Measurements from ENCODE around the gene MTHFR.
A peak's percentile ranks its signal among the peaks of the same experiment; 100 is the strongest.

The MTHFR gene

GRCh38 chr1:11752359-11753088, 53.2 kb downstream of the MTHFR start:
- DNase-seq: peak; percentile 44

DNA sequence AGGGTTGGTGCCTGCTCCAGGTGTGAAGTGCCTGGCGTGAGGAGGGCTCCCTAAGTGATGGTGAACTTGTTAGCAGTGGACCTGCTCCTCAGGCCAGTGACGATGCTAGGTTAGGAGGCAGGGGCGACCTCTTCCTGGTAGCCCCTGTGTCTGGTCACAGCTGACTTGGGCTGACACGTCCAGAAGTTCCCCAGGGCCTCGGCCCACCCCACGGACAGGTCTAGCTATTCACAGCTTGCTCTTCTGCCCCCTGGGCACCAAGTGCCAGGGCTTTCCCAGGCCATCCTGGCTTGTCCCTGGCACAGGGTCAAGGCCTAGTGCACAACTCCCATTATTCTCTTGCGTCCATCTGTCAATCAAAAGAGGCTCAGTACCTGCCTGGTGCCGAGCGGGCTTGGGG, 54.7 kb downstream of the MTHFR start:
- no peak for DNase-seq

DNA sequence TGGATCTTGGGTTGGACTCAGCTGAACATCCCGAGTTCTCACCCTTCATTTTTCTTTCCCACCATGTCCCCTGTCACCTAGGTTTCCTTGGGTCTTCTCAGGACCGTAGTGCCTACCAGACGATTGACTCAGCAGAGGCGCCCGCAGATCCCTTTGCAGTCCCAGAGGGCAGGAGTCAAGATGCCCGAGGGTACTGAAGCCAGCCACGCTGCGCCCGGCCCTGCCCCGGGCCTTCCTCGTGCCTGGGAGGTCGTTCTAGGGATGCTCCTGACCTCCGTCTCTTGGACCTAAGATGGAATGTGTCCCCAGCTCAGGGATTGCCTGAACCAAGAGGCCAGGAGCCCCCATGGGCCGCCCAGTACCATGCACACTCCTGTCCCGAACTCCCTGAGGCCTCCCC, 55.8 kb downstream of the MTHFR start:
- DNase-seq: no peak

- no peak for DNase-seq
These were observed 56.5 kb downstream of the MTHFR start for GRCh38 chr1:11749203-11749689.

DNA sequence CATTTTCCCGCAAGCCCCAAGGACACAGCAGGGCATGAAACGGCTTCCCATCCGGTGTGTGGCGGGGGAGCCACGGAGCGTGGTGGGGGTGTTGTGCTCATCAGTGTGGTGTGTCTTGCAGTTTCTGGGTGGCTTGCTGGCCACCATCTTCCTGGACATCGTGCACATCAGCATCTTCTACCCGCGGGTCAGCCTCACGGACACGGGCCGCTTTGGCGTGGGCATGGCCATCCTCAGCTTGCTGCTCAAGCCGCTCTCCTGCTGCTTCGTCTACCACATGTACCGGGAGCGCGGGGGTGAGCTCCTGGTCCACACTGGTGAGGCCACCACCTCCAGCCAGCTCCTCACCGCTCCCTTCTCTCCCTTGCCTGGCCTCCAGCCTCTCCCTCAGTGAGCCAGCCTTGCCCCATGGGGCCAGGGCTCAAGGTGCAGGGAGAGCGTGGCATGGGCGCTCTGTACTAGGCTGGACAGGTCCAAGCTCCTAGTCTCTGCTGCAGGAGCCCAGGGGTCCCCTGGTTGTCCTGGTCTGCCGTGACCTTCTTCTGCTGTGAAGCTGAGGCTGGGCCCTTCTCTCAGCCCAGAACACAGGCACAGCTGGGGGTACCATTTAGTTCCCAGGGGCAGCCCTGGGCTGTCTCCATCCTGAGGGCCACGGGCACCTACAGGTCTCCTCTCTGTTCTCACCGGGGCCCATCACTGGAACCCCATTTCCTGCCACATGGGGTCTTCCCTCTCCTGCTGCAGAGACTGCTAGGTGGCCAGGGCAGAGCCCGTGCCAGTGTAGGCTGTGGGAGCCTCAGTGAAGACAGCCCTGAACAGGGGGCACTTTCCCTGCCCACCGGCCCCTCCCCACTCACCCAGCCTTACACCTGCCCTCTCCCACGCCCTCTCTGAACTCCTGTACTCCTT, 57.2 kb downstream of the MTHFR start:
- DNase-seq: no peak

- DNase-seq: no peak
These were observed 58.8 kb downstream of the MTHFR start for GRCh38 chr1:11746795-11747487.

DNA sequence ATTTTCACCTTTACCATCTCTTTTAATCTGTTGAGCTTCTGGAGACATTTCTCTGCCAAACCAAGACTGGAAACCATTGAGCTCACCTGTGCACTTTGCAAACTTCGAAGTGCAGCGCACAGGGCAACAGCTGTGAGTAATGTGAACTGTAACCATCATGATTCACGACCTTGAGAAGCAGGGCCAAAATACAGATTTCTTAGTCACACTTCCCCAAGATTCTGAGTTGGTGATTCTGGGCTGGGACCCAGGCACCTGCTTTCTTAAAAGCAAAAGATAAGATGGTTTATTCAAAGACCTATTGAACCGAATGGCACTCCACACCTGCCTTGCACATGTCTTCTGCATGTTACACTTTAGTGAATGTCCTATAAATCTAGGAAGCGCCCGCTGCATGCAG, 59.7 kb downstream of the MTHFR start:
- no peak for DNase-seq

- no peak for DNase-seq
These were observed 61.5 kb downstream of the MTHFR start for GRCh38 chr1:11744287-11744686.

- no peak for DNase-seq
These were observed 63.7 kb downstream of the MTHFR start for GRCh38 chr1:11741919-11742558.

DNA sequence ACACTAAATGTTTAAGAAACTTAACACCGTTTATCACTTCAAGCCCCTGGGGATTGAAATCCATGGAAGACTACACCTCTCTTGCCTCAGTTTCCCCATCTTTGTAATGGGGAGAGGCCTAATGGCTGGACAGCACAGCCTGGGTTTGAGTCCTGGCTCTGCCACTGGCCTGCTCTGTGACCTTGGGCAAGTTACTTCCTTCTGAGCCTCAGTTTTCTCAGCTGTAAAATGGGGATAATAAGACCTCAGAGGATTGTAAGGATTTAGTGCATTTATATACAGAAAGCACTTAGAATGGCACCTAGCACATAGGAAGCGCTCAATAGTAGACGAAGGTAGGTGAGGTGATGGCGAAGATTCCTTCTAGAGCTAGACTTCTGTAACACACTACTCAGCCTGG, 64.3 kb downstream of the MTHFR start:
- no peak for DNase-seq

GRCh38 chr1:11740258-11741192, 65.2 kb downstream of the MTHFR start:
- no peak for DNase-seq

GRCh38 chr1:11738783-11739182, 67.0 kb downstream of the MTHFR start:
- no peak for DNase-seq

DNA sequence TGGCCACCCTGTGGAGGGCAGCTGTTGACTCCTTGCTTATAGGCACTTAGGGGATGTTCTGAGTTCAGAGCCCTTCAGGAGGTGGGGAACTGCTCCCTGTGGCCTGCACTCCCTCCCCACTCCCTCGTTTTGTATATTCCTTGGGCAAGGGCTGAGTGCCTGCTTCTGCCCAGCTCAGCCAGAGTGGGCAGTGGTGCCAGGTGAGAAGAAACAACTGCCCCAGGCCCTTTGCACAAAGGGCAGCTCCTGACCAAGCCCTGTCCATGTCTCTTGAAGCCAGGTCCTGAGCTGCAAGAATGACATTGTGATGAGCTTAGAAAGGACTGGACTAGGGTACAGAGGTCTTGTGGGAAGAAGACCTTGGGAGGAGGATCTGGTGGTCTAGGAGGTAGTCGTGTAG, 67.7 kb downstream of the MTHFR start:
- no peak for DNase-seq

- DNase-seq: peak; percentile 44
These were observed 68.8 kb downstream of the MTHFR start for GRCh38 chr1:11736746-11737639.

DNA sequence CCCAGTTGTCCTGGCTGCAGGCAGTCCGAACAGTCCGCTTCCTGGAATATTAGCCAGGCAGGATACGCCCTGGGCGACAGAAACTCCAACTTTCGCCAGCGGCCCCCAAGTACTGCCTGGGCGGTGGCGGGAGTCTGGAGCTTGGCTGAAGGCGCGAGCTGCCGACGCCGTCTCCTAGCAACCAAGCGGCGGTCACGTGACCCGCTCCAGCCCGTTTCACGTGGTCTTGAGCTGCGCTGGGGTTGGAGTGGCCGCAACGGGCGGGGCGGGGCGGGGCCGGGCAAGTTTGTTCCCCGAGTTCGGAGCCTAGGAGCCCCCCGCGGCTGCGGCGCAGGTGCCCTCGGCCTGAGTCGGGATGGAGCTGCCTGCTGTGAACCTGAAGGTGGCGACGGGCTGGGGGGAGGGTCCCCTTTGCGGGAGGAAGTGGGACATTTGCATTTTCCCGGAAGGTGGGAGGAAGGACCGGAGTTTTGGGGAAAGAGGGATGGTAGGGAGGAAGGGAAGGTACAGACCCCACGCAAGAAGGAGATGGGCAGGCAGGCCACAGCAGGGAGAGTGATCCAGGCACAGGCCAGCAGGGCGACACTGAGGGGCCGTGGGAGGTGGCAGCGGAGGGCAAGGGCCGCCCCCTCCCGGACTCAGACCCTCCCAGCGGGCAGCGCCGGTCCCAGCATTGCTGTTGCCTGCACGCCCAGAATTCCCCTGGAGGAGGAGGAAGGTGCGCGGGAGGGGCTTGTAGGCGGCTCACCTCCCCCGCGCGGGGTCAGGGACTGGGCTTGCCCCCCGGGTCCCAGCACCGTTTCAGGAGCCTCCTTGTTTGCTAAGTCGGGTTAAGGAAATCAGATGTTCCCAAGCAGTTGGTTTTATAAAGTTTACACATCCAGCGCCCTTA, 69.7 kb downstream of the MTHFR start, which contains the start of gene AGTRAP:
AGTRAP (plus strand) TSS at position 283 of the 892 bp plus-strand sequence; CDS start at position 356, 73 bp downstream.
- peak; percentile 92 for DNase-seq
